CD4-positive, alpha-beta T cell (primary cell): ENCODE measurements around the gene C6orf141. TPM values are rescaled to one million over a fixed set of nuclear protein-coding genes. Genes with fewer than 3 reads are reported as not detected.

ENCODE experiments used
- ATAC-seq: fragments of 200-7000 bp; cut with Tn5 transposase; one replicate; pipeline ENCODE4 v1.10.0; 2022; ENCODE audit warnings: mild to moderate bottlenecking; ENCODE audit not compliant: poor library complexity
- CTCF ChIA-PET: fragments of 350-600 bp; sonication (Branson Sonifier 250); formaldehyde crosslinking; loops from one replicate; lab custom pipeline; 2021; ENCODE audit warnings: antibody characterized with exemption, inconsistent platforms; lab: Charles Lee
- POLR2A ChIA-PET: fragments of 350-600 bp; sonication (Branson Sonifier 250); formaldehyde crosslinking; loops from one replicate; lab custom pipeline; 2021; ENCODE audit warnings: antibody characterized with exemption, inconsistent platforms; lab: Charles Lee
- DNase-seq, 14 experiments: peaks; one replicate each; pipeline ENCODE4 v3.0.0-alpha.2; 2013 to 2020; ENCODE audit warnings: mixed read lengths in 2 of 14
- H3K27ac ChIP-seq, 2 donors: one replicate each; pipeline versions ENCODE4 v1.5.1 to v1.7.0; 2013; ENCODE audit warnings: low read length in 2 of 2, low read depth in 1 of 2, mild to moderate bottlenecking in 1 of 2
- H3K27me3 ChIP-seq, 2 experiments: 1 replicate in 1 of 2; 2 replicates in 1 of 2; pipeline versions ENCODE4 v1.6.1 to v1.7.0; 2013; ENCODE audit warnings: low read length in 2 of 2, control low read depth in 1 of 2, mild to moderate bottlenecking in 1 of 2, moderate library complexity in 1 of 2; ENCODE audit not compliant: insufficient read depth in 2 of 2, control insufficient read depth in 1 of 2
- H3K36me3 ChIP-seq: one replicate; pipeline ENCODE4 v1.6.1; 2013; ENCODE audit warnings: low read length, control low read depth; ENCODE audit not compliant: insufficient read depth
- H3K4me1 ChIP-seq: one replicate; pipeline ENCODE4 v1.6.1; 2013; ENCODE audit warnings: low read length, control low read depth; ENCODE audit not compliant: insufficient read depth
- H3K4me3 ChIP-seq: one replicate; pipeline ENCODE4 v1.5.1; 2013; ENCODE audit warnings: mild to moderate bottlenecking, low read length, moderate library complexity
- H3K9me3 ChIP-seq, 2 experiments: 1 replicate in 1 of 2; 2 replicates in 1 of 2; pipeline versions ENCODE4 v1.6.1 to v1.7.0; 2013; ENCODE audit warnings: low read length in 2 of 2, mild to moderate bottlenecking in 2 of 2, control low read depth in 1 of 2, moderate library complexity in 1 of 2; ENCODE audit not compliant: control insufficient read depth in 1 of 2, insufficient read depth in 1 of 2
- H3K27ac Mint-ChIP-seq: one replicate; pipeline ENCODE4 v1.8.0; 2020; ENCODE audit warnings: mixed read lengths
- H3K27me3 Mint-ChIP-seq: one replicate; pipeline ENCODE4 v1.8.0; 2021; ENCODE audit warnings: mixed read lengths
- H3K36me3 Mint-ChIP-seq: one replicate; pipeline ENCODE4 v1.8.0; 2021; ENCODE audit warnings: low read depth, mixed read lengths
- H3K4me1 Mint-ChIP-seq: one replicate; pipeline ENCODE4 v1.8.0; 2021; ENCODE audit warnings: low read depth, mixed read lengths
- H3K4me3 Mint-ChIP-seq: one replicate; pipeline ENCODE4 v1.8.0; 2020; ENCODE audit warnings: mild to moderate bottlenecking, mixed read lengths
- H3K9me3 Mint-ChIP-seq: one replicate; pipeline ENCODE4 v1.8.0; 2020; ENCODE audit warnings: mixed read lengths
- CTCF ChIP-seq: fragments of 200-600 bp; IDR thresholded peaks from one replicate; pipeline ENCODE4 v1.8.0; 2022; ENCODE audit warnings: antibody characterized with exemption, mild to moderate bottlenecking
- intact Hi-C, 2 experiments: fragments of 100-400 bp; cut with DNase I in 1 of 2; cut with micrococcal nuclease in 1 of 2; formaldehyde crosslinking; loops; one replicate each; pipeline versions ENCODE4 v1.15.1 to v1.9.0; 2023 to 2025; cut with DNase I, micrococcal nuclease
- total RNA-seq, 174 experiments: library from RNA in 2 of 174; stranded (reverse) in 2 of 174; gene quantifications; one replicate each; pipeline ENCODE4 v1.2.3 and lab custom pipeline; 2021 to 2026

C6orf141 gene
- total RNA-seq, 2 experiments from 2014 or later: not detected

GRCh38 chr6:49541210-49541724 is 9.2 kb upstream of the C6orf141 start:
- Mint-ChIP-seq H3K27me3 (peaks cover 3% of the 10 kb centered on the region), H3K4me1 (no peaks in the 10 kb centered on the region), H3K27ac (no peak overlapping the region), H3K4me3 (no peak overlapping the region), H3K9me3 (no peaks in the 10 kb centered on the region), H3K36me3 (no peaks in the 10 kb centered on the region)
- DNase-seq: no peak
- ChIA-PET POLR2A (interaction anchor here (0.6 kb wide), 1 partner anchor 289 kb away, joined by 3 read pairs; no protein-coding TSS in a partner anchor), CTCF (no interaction called here)
- intact Hi-C loops: no loop called here
- no peak for TF ChIP-seq CTCF
- Histone ChIP-seq H3K27me3 (no peaks in the 10 kb centered on the region), H3K4me3 (no peak overlapping the region), H3K4me1 (no peaks in the 10 kb centered on the region), H3K36me3 (no peaks in the 10 kb centered on the region), H3K27ac (no peak overlapping the region), H3K9me3 (no peaks in the 10 kb centered on the region)
- ATAC-seq: no peak

- Histone ChIP-seq H3K27ac (no peak overlapping the region), H3K9me3 (no peaks in the 10 kb centered on the region), H3K4me3 (no peak overlapping the region), H3K36me3 (no peaks in the 10 kb centered on the region), H3K4me1 (no peaks in the 10 kb centered on the region), H3K27me3 (peaks cover 0 to 3% of the 10 kb centered on the region in 2 experiments)
- Mint-ChIP-seq H3K36me3 (no peaks in the 10 kb centered on the region), H3K27me3 (peaks cover 9% of the 10 kb centered on the region), H3K9me3 (no peaks in the 10 kb centered on the region), H3K27ac (no peak overlapping the region), H3K4me3 (no peak overlapping the region), H3K4me1 (no peaks in the 10 kb centered on the region)
- CTCF ChIA-PET: no interaction called here
- POLR2A ChIA-PET: interaction anchor here (0.6 kb wide), 1 partner anchor 289 kb away, joined by 3 read pairs; no protein-coding TSS in a partner anchor
- intact Hi-C loops: no loop called here
- DNase-seq (no peak), ATAC-seq (no peak)
- TF ChIP-seq CTCF: no peak
These were observed 8.5 kb upstream of the C6orf141 start for GRCh38 chr6:49541936-49542335.

- Histone ChIP-seq H3K4me3 (no peak overlapping the region), H3K27me3 (peaks cover 0 to 3% of the 10 kb centered on the region in 2 experiments), H3K36me3 (no peaks in the 10 kb centered on the region), H3K4me1 (no peaks in the 10 kb centered on the region), H3K9me3 (no peaks in the 10 kb centered on the region), H3K27ac (no peak overlapping the region)
- no peak for DNase-seq
- ChIA-PET POLR2A (no interaction called here), CTCF (interaction anchor here (1.5 kb wide), 1 partner anchor 9 kb away, joined by 3 read pairs; no protein-coding TSS in a partner anchor)
- Mint-ChIP-seq H3K4me3 (no peak overlapping the region), H3K27ac (no peak overlapping the region), H3K4me1 (no peaks in the 10 kb centered on the region), H3K36me3 (no peaks in the 10 kb centered on the region), H3K9me3 (no peaks in the 10 kb centered on the region), H3K27me3 (peaks cover 18% of the 10 kb centered on the region)
- no peak for TF ChIP-seq CTCF
- ATAC-seq: no peak
- intact Hi-C loops: no loop called here
These were observed 7.2 kb upstream of the C6orf141 start for GRCh38 chr6:49543087-49543858.
